HepG2 (cell line): ENCODE results near the gene CMC1. TPM values are rescaled to one million over a fixed set of nuclear protein-coding genes. Genes with fewer than 3 reads are reported as not detected.

Experiments used
- BCL3 ChIP-seq: sonication (generic); formaldehyde crosslinking; IDR thresholded peaks from 2 replicates; pipeline ENCODE4 v1.5.1; 2020; ENCODE audit warnings: mild to moderate bottlenecking, missing genetic modification reagents, moderate library complexity
- CENPBD1 ChIP-seq: sonication (generic); formaldehyde crosslinking; IDR thresholded peaks from 2 replicates; pipeline ENCODE4 v1.8.0; 2022; ENCODE audit warnings: missing genetic modification reagents, low read depth, mild to moderate bottlenecking, borderline replicate concordance
- DBP ChIP-seq: sonication (generic); formaldehyde crosslinking; IDR thresholded peaks from 2 replicates; pipeline ENCODE4 v1.4.0; 2020; ENCODE audit warnings: missing genetic modification reagents; ENCODE audit errors: not compliant biosample characterization
- NCOA2 ChIP-seq: sonication (generic); formaldehyde crosslinking; IDR thresholded peaks from 2 replicates; pipeline ENCODE4 v1.8.0; 2022; ENCODE audit warnings: inconsistent platforms
- NFIC ChIP-seq: IDR thresholded peaks from 2 replicates; pipeline ENCODE4 v1.6.1; 2012; ENCODE audit warnings: mild to moderate bottlenecking, low read length, inconsistent platforms
- NRL ChIP-seq: sonication (generic); formaldehyde crosslinking; IDR thresholded peaks from 2 replicates; pipeline ENCODE4 v1.5.0; 2020; ENCODE audit warnings: missing genetic modification reagents, mild to moderate bottlenecking, moderate library complexity, borderline replicate concordance
- SRSF9 ChIP-seq: fragments of 200-400 bp; formaldehyde crosslinking; IDR thresholded peaks from 2 replicates; pipeline ENCODE4 v1.6.1; 2018; ENCODE audit warnings: borderline replicate concordance, mild to moderate bottlenecking, low read depth, low read length; ENCODE audit not compliant: insufficient read depth, poor library complexity, severe bottlenecking
- ZBTB4 ChIP-seq: sonication (generic); formaldehyde crosslinking; IDR thresholded peaks from 2 replicates; pipeline ENCODE4 v1.4.0; 2020; ENCODE audit warnings: missing genetic modification reagents, mild to moderate bottlenecking, borderline replicate concordance
- ZHX1 ChIP-seq: sonication (generic); formaldehyde crosslinking; IDR thresholded peaks from 2 replicates; pipeline ENCODE4 v1.8.1; 2022; ENCODE audit warnings: low read depth, mild to moderate bottlenecking, missing genetic modification reagents
- ZNF280B ChIP-seq: sonication (generic); formaldehyde crosslinking; IDR thresholded peaks from 2 replicates; pipeline ENCODE4 v1.5.0; 2020; ENCODE audit warnings: missing genetic modification reagents, mild to moderate bottlenecking, borderline replicate concordance
- ZNF329 ChIP-seq: sonication (generic); formaldehyde crosslinking; IDR thresholded peaks from 2 replicates; pipeline ENCODE4 v1.9.0; 2021; ENCODE audit warnings: low read depth, mild to moderate bottlenecking, missing genetic modification reagents
- ZNF678 ChIP-seq: sonication (generic); formaldehyde crosslinking; IDR thresholded peaks from 2 replicates; pipeline ENCODE4 v1.4.0; 2020; ENCODE audit warnings: mild to moderate bottlenecking, missing genetic modification reagents
- ZNF850 ChIP-seq: sonication (generic); formaldehyde crosslinking; conservative IDR thresholded peaks from 2 replicates; pipeline ENCODE4 v1.9.0; 2021; ENCODE audit warnings: mild to moderate bottlenecking, missing genetic modification reagents
- polyA plus RNA-seq, 8 experiments: library from polyadenylated mRNA; depleted of rRNA in 3 of 8; stranded (reverse) in 7 of 8; unstranded in 1 of 8; fragments of >200 nt; fragmentation: Illumina TruSeq in 4 of 8; extraction: Trizol in 4 of 8; gene quantifications; 2 replicates each; pipeline versions ENCODE4 v1.2.1 to v1.2.3, GENCODE V29; 2011 to 2016; ENCODE audit warnings: low read depth in 4 of 8, missing spikeins in 1 of 8, mixed read lengths in 1 of 8; ENCODE audit not compliant: insufficient read depth in 1 of 8
- total RNA-seq, 5 experiments: library from RNA; depleted of rRNA; stranded (reverse); fragments of >200 nt; fragmentation: Illumina TruSeq; extraction: Trizol; gene quantifications; 2 replicates each; pipeline ENCODE4 v1.2.3, GENCODE V29; 2016; ENCODE audit warnings: low read depth in 1 of 5

Gene CMC1
- total and polyA plus RNA-seq, 2 of the 13 experiments (the other 11 are each of a cell fraction or from before 2014, with no cell fraction given), result 22.1 to 29.5 TPM

GRCh38 chr3:28241221-28242160, at the start of gene CMC1 (continued):
- TF ChIP-seq ZHX1 (CRISPR knock-in tag), result peak; percentile 66
- no peak for TF ChIP-seq SRSF9
- TF ChIP-seq CENPBD1, result no peak
- TF ChIP-seq DBP (CRISPR knock-in tag), result peak; percentile 38
- peak; percentile 84; the same call in 1 of the 2 replicates for TF ChIP-seq BCL3 (CRISPR knock-in tag)
- TF ChIP-seq NFIC, result no peak
- peak; percentile 38 for TF ChIP-seq NCOA2 (CRISPR knock-in tag)
- TF ChIP-seq NRL (CRISPR knock-in tag), result peak; percentile 96
- peak; percentile 70 for TF ChIP-seq ZNF329 (CRISPR knock-in tag)
- TF ChIP-seq ZNF678 (CRISPR knock-in tag), result 0 out of 2 replicates have a peak, but pooled peaks have one; percentile 62
- no peak for TF ChIP-seq ZNF850 (CRISPR knock-in tag)
- peak; percentile 95; the same call in 1 of the 2 replicates for TF ChIP-seq ZNF280B (CRISPR knock-in tag)
- TF ChIP-seq ZBTB4 (CRISPR knock-in tag), result 0 out of 2 replicates have a peak, but pooled peaks have one; percentile 42
